RKO (cell line): ENCODE results near the gene ST3GAL5.

Source experiments
- DNase-seq: peaks from one replicate; pipeline ENCODE4 v3.0.0-alpha.2; 2016; ENCODE audit warnings: low spot score

The ST3GAL5 gene

GRCh38 chr2:85790032-85790431, 98.8 kb downstream of the ST3GAL5 start:
- no peak for DNase-seq

GRCh38 chr2:85789271-85789670, 99.5 kb downstream of the ST3GAL5 start:
- DNase-seq = no peak

GRCh38 chr2:85788603-85789002, 100.2 kb downstream of the ST3GAL5 start:
- no peak for DNase-seq

GRCh38 chr2:85787981-85788340, 100.8 kb downstream of the ST3GAL5 start:
- DNase-seq = no peak

- no peak for DNase-seq
These were observed 101.4 kb downstream of the ST3GAL5 start for GRCh38 chr2:85787282-85787980.
